Activated gamma-delta T cell (primary cell): ENCODE results near the gene CST8.

Experiments
- DNase-seq: peaks from one replicate; lab custom pipeline; 2025; lab: John Stamatoyannopoulos, UW

The CST8 gene

DNA sequence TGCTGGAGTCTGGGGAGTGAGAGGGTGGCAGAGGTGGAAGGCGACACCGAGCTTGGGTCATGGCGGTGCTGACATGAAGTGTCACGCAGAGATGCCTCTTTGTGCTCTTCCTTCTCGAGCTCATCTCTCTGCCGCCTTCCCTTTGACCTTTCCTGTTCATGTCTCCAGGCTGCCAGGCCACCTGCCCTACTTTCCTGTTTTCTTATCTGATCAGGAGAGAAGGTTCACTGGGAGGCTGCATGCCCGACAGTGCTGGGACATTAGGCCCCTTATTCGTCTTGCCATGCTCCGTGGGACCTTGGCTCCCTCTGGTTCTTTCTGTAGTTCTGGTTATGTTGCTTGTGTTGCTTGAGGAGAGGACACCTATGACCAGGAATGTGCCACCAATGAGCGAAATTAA lies 33.2 kb downstream of the CST8 start:
- DNase-seq, result no peak

DNA sequence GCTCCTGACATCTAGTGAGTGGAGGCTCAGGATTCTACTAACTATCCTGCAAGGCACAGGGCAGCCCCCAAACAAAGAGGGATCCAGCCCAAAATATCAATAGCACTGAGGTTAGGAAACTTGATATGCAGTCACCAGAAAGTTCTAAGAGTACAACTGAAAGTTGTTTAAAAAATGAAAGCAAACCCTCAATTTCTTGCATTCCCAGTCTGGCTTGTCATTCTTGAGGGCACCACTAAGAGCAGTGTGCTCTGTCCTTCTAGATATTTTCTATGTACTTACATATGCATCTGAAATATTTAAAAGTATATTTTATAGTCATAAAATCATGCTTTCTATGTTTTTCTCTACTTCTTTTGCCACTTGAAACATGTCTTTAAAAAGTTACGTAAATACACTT lies 35.9 kb downstream of the CST8 start:
- DNase-seq, result no peak

DNA sequence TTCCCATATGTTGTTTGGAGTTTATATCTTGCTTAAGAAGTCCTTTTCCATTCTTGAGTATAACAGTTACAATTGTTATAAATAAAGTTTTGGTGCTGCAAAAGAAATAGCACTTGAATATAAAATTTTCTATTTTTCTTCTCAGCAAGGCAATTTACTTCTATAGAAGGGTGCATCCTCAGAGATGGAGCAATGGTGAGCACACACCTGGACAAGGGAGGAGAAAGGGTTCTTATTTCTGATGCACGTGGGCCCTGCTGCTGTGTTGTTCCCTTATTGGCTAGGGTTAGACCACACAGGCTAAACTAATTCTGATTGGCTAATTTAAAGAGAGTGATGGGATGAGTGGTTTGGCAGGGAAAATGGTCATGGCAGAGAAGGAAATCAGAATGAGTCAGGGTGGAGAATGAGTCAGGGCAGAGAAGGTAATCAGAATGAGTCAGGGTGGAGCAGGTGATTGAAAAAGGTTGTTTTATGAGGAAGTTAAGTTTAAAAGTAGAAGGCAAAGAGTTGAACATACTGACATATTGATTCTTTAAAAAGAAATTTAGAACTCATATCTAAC lies 38.0 kb downstream of the CST8 start:
- DNase-seq, result no peak

GRCh38 chr20:23530937-23531567 lies 40.1 kb downstream of the CST8 start:
- DNase-seq, result no peak

DNA sequence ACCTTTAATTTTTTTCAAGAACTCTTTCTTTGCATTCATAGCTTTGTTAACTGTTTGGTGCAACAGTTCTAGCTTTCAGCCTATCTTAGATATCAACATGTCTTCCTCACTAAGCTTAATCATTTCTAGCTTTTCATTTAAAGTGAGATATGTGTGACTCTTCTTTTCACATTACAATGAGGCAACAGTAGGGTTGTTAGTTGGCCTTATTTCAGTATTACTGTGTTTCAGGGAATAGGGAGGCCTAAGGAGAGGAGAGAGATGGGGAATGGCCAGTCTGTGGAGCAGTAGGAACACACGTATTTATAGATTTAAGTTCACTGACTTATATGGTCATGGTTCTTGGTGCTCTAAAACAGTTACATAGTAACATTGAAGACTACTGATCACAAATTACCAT lies 41.6 kb downstream of the CST8 start:
- DNase-seq, result no peak

- DNase-seq, result no peak
Measured at GRCh38 chr20:23533161-23533560, 42.2 kb downstream of the CST8 start.

DNA sequence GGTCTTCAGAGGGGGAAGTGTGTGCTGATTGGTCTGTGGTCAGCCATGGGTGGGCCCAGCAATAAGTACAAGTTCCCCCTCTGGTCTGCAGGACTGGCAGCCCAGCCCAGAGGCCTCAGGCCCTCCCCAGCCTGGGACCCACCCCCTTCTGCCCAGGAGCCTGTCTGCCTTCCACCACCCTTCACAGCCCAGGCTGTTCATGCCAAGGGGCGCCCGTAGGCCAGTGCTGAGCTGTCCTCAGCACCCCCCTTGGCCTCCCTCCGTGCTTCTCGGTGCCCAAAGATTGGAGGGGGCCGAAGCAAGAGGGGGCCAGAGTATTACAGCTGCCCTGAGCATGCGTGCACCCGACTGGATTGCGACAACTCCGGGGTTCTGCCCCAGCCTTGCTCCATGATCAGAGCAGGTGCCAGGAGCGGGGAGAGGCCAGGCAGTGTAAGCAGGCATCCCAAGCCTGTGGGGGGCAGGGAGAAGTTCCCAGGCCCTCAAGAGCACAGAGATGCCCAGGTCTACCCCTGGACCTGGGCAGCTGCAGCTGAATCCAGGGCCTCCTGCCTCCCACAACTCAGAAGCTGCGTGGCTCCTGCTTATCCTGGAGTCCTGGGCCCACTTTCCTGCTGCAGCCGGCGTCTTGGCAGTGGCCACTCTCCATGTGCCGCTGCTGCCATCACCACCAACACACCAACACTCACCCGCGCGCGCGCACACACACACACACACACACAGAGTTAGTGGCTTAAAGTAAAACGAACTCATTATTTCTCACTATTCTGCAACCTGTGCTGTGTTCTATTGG lies 44.1 kb downstream of the CST8 start:
- no peak for DNase-seq

- no peak for DNase-seq
Measured at GRCh38 chr20:23536328-23536974, 45.5 kb downstream of the CST8 start.

- no peak for DNase-seq
Measured at GRCh38 chr20:23537030-23537429, 46.1 kb downstream of the CST8 start.

- no peak for DNase-seq
Measured at GRCh38 chr20:23540624-23541023, 49.7 kb downstream of the CST8 start.

- DNase-seq, result no peak
Measured at GRCh38 chr20:23541330-23541729, 50.4 kb downstream of the CST8 start.

DNA sequence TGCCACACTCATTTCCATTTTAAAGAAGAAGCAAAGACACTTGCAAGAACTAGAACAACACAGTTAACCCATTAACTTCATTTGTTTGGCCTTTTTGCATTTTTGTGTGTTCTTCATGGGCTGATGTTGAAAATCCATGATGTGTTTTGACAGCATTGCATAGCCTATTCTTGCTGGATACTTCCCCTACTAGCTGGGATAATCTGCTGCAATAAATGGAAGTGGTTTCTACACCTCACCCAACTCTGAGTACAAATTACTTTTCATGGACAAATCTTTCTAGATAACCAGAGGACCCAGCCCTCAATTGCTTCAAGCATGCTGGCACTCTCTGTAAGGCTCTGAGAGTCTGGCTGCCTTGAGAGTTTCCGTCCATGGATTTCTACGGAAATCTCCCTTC lies 50.9 kb downstream of the CST8 start:
- DNase-seq, result no peak

GRCh38 chr20:23542801-23543200 lies 51.9 kb downstream of the CST8 start:
- no peak for DNase-seq

GRCh38 chr20:23544133-23544532 lies 53.2 kb downstream of the CST8 start:
- no peak for DNase-seq
